H9 (cell line): ENCODE data around the gene CCR5. TPM values are rescaled to one million over a fixed set of nuclear protein-coding genes. Genes with fewer than 3 reads are reported as not detected.

ENCODE experiments used
- DNase-seq: peaks from one replicate; pipeline ENCODE4 v3.0.0-alpha.2; 2017
- H2AFZ ChIP-seq: one replicate; pipeline ENCODE4 v1.6.1; 2013; ENCODE audit warnings: mild to moderate bottlenecking, low read length, control low read depth, moderate library complexity
- H2AK5ac ChIP-seq: 2 replicates; pipeline ENCODE4 v1.6.1; 2013; ENCODE audit warnings: low read length, control low read depth, mixed read lengths; ENCODE audit not compliant: insufficient read length
- H2BK120ac ChIP-seq: one replicate; pipeline ENCODE4 v1.6.1; 2013; ENCODE audit warnings: low read depth, mild to moderate bottlenecking, low read length, control low read depth, inconsistent platforms; ENCODE audit not compliant: poor library complexity, severe bottlenecking
- H2BK12ac ChIP-seq: 2 replicates; pipeline ENCODE4 v1.6.1; 2013; ENCODE audit warnings: low read length, control low read depth, mixed read lengths, low read depth; ENCODE audit not compliant: insufficient read length
- H2BK15ac ChIP-seq: 2 replicates; pipeline ENCODE4 v1.6.1; 2013; ENCODE audit warnings: low read depth, low read length, control low read depth
- H2BK20ac ChIP-seq: one replicate; pipeline ENCODE4 v1.6.1; 2013; ENCODE audit warnings: low read depth, mild to moderate bottlenecking, low read length, control low read depth, inconsistent platforms; ENCODE audit not compliant: poor library complexity, severe bottlenecking
- H2BK5ac ChIP-seq: 2 replicates; pipeline ENCODE4 v1.6.1; 2013; ENCODE audit warnings: low read length, control low read depth, mixed read lengths; ENCODE audit not compliant: insufficient read length
- H3K14ac ChIP-seq: 2 replicates; pipeline ENCODE4 v1.6.1; 2013; ENCODE audit warnings: low read length, control low read depth; ENCODE audit not compliant: insufficient read depth
- H3K18ac ChIP-seq: 2 replicates; pipeline ENCODE4 v1.6.1; 2013; ENCODE audit warnings: low read depth, mild to moderate bottlenecking, mixed read lengths, low read length, control low read depth; ENCODE audit not compliant: insufficient read length
- H3K23ac ChIP-seq: 2 replicates; pipeline ENCODE4 v1.6.1; 2013; ENCODE audit warnings: low read length, control low read depth, mixed read lengths, low read depth; ENCODE audit not compliant: insufficient read length
- H3K23me2 ChIP-seq: 2 replicates; pipeline ENCODE4 v1.6.1; 2013; ENCODE audit warnings: low read depth, mild to moderate bottlenecking, mixed read lengths, low read length, control low read depth; ENCODE audit not compliant: insufficient read length, poor library complexity, severe bottlenecking
- H3K27ac ChIP-seq: 2 replicates; pipeline ENCODE4 v1.5.1; 2013; ENCODE audit warnings: low read length, control low read depth, mixed read lengths, low read depth; ENCODE audit not compliant: insufficient read length
- H3K27me3 ChIP-seq: 2 replicates; pipeline ENCODE4 v1.6.1; 2013; ENCODE audit warnings: low read length, control low read depth, inconsistent platforms; ENCODE audit not compliant: insufficient read depth
- H3K4ac ChIP-seq: 2 replicates; pipeline ENCODE4 v1.6.1; 2013; ENCODE audit warnings: low read depth, mild to moderate bottlenecking, control low read depth, inconsistent platforms, low read length, moderate library complexity
- H3K4me1 ChIP-seq: 2 replicates; pipeline ENCODE4 v1.6.1; 2013; ENCODE audit warnings: low read length, control low read depth, inconsistent platforms; ENCODE audit not compliant: insufficient read depth
- H3K4me2 ChIP-seq: 2 replicates; pipeline ENCODE4 v1.6.1; 2013; ENCODE audit warnings: low read length, control low read depth, mixed read lengths; ENCODE audit not compliant: insufficient read length, insufficient read depth
- H3K56ac ChIP-seq: 2 replicates; pipeline ENCODE4 v1.6.1; 2013; ENCODE audit warnings: low read depth, mild to moderate bottlenecking, mixed read lengths, low read length, control low read depth; ENCODE audit not compliant: insufficient read length
- H3K79me1 ChIP-seq: 2 replicates; pipeline ENCODE4 v1.6.1; 2013; ENCODE audit warnings: low read depth, mild to moderate bottlenecking, moderate library complexity, low read length, control low read depth, inconsistent platforms; ENCODE audit not compliant: insufficient read depth, poor library complexity, severe bottlenecking
- H3K79me2 ChIP-seq: 2 replicates; pipeline ENCODE4 v1.6.1; 2013; ENCODE audit warnings: low read length, control low read depth, inconsistent platforms; ENCODE audit not compliant: insufficient read depth
- H3K9ac ChIP-seq: 2 replicates; pipeline ENCODE4 v1.6.1; 2013; ENCODE audit warnings: low read length, control low read depth, mixed read lengths; ENCODE audit not compliant: insufficient read length; ENCODE audit errors: extremely low read depth
- H3K9me3 ChIP-seq: one replicate; pipeline ENCODE4 v1.6.1; 2013; ENCODE audit warnings: low read depth, low read length, inconsistent platforms; ENCODE audit not compliant: control insufficient read depth
- H3T11ph ChIP-seq: one replicate; pipeline ENCODE4 v1.6.1; 2013; ENCODE audit warnings: mild to moderate bottlenecking, low read length, control low read depth, inconsistent platforms
- H4K20me1 ChIP-seq: one replicate; pipeline ENCODE4 v1.6.1; 2013; ENCODE audit not compliant: control insufficient read depth, insufficient read length, insufficient read depth
- H4K5ac ChIP-seq: 2 replicates; pipeline ENCODE4 v1.6.1; 2013; ENCODE audit warnings: low read depth, mild to moderate bottlenecking, mixed read lengths, low read length, control low read depth; ENCODE audit not compliant: insufficient read length
- H4K8ac ChIP-seq: replicated peaks from 2 replicates; pipeline ENCODE4 v1.6.1; 2013; ENCODE audit warnings: low read length, control low read depth, mixed read lengths, low read depth; ENCODE audit not compliant: insufficient read length
- H4K91ac ChIP-seq: 2 replicates; pipeline ENCODE4 v1.6.1; 2013; ENCODE audit warnings: low read depth, mild to moderate bottlenecking, moderate library complexity, mixed read lengths, low read length, control low read depth; ENCODE audit not compliant: insufficient read length
- H3K27ac Mint-ChIP-seq, 3 experiments: 2 replicates in 2 of 3; 3 replicates in 1 of 3; pipeline ENCODE4 v1.8.0; 2020 to 2021; ENCODE audit warnings: mixed read lengths in 3 of 3, mild to moderate bottlenecking in 1 of 3, moderate library complexity in 1 of 3
- H3K27me3 Mint-ChIP-seq: 2 replicates; pipeline ENCODE4 v1.8.0; 2021; ENCODE audit warnings: low read depth, mild to moderate bottlenecking, moderate library complexity, mixed read lengths
- H3K36me3 Mint-ChIP-seq, 3 experiments: 2 replicates in 2 of 3; 3 replicates in 1 of 3; pipeline ENCODE4 v1.8.0; 2020 to 2021; ENCODE audit warnings: low read depth in 3 of 3, mixed read lengths in 3 of 3; ENCODE audit not compliant: insufficient read depth in 1 of 3
- H3K4me1 Mint-ChIP-seq, 2 experiments: 2 replicates each; pipeline ENCODE4 v1.8.0; 2020; ENCODE audit warnings: mixed read lengths in 2 of 2
- H3K4me3 Mint-ChIP-seq, 2 experiments: 2 replicates in 1 of 2; 3 replicates in 1 of 2; pipeline ENCODE4 v1.8.0; 2020 to 2021; ENCODE audit warnings: mild to moderate bottlenecking in 2 of 2, mixed read lengths in 2 of 2, moderate library complexity in 1 of 2
- H3K9me3 Mint-ChIP-seq, 2 experiments: 2 replicates in 1 of 2; 3 replicates in 1 of 2; pipeline ENCODE4 v1.8.0; 2020; ENCODE audit warnings: mild to moderate bottlenecking in 2 of 2, mixed read lengths in 2 of 2, moderate library complexity in 1 of 2
- WGBS: extraction: QIAGEN DNeasy Blood & Tissue Kit; methylation state at CpG from one replicate; pipeline ENCODE4 v1.1.7; 2013; ENCODE audit warnings: missing lambda C conversion rate, low lambda C conversion rate, mixed read lengths; ENCODE audit not compliant: insufficient read length; ENCODE audit errors: extremely low coverage; 5-methylcytosine and 5-hydroxymethylcytosine counted together
- total RNA-seq: library from RNA; stranded (reverse); gene quantifications from 2 replicates; pipeline ENCODE4 v1.2.1, GENCODE V29; 2021
- TF ChIP-seq, protein P1 (sequence below): fragments of 200-600 bp; sonication (generic); conservative IDR thresholded peaks from 3 replicates; pipeline ENCODE4 v1.8.0; 2021; ENCODE audit warnings: antibody characterized with exemption, mild to moderate bottlenecking

The CCR5 gene
- total RNA-seq, 1 experiment from 2014 or later, result not detected

DNA sequence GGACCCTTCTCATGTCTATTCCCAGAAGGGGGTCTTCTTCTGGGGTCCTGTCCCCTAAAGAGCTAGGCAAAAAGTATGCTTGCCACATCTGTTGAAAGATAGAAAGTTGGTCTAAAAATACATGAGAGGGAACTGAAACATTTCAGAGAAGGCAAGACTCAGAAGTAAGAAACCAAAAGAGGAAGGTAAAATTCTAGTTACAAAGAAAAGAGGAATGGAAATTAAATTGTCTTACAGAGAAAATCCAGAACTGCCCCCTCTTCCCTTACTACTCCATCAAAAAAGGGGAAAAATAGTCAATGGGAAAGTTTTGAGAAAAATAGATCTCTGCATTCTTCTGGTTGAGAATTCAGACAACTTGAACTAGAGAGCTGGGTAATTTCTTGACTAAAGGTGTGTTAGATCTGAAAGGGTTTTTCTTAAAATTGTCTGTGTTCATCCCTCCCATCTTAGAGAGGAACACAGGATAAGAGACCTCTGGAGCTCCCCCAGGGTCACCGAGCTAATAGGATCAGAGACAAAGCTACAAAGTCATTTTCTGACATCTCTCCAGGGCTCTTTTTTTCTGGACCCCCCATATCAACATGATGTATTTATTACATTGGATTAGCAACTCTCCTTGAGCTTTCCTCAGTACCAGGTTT is 49.2 kb upstream of the CCR5 start:
- H3K4me1 ChIP-seq, result no peaks in the 10 kb centered on the region
- peaks cover 12 to 21% of the 10 kb centered on the region in 2 experiments; a peak in 4 of 5 replicates for H3K9me3 Mint-ChIP-seq
- TF ChIP-seq, protein P1, sequence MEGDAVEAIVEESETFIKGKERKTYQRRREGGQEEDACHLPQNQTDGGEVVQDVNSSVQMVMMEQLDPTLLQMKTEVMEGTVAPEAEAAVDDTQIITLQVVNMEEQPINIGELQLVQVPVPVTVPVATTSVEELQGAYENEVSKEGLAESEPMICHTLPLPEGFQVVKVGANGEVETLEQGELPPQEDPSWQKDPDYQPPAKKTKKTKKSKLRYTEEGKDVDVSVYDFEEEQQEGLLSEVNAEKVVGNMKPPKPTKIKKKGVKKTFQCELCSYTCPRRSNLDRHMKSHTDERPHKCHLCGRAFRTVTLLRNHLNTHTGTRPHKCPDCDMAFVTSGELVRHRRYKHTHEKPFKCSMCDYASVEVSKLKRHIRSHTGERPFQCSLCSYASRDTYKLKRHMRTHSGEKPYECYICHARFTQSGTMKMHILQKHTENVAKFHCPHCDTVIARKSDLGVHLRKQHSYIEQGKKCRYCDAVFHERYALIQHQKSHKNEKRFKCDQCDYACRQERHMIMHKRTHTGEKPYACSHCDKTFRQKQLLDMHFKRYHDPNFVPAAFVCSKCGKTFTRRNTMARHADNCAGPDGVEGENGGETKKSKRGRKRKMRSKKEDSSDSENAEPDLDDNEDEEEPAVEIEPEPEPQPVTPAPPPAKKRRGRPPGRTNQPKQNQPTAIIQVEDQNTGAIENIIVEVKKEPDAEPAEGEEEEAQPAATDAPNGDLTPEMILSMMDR, result no peak

More for the DNA sequence above, 49.2 kb upstream of the CCR5 start:
- Mint-ChIP-seq H3K4me3 (no peak overlapping the region), H3K4me1 (no peaks in the 10 kb centered on the region), H3K36me3 (no peaks in the 10 kb centered on the region), H3K27ac (no peak overlapping the region), H3K27me3 (peaks cover 8% of the 10 kb centered on the region)
- Histone ChIP-seq H2BK12ac (no peak overlapping the region), H4K91ac (no peak overlapping the region), H2BK20ac (no peak overlapping the region), H3K79me1 (no peaks in the 10 kb centered on the region), H2BK15ac (no peak overlapping the region), H4K8ac (no peak overlapping the region), H3K14ac (no peak overlapping the region), H2AK5ac (no peak overlapping the region), H3K4me2 (no peak overlapping the region), H3K27me3 (no peaks in the 10 kb centered on the region; the same call in 1 of the 2 replicates), H4K5ac (no peak overlapping the region), H2BK5ac (no peak overlapping the region), H3K18ac (no peak overlapping the region), H2BK120ac (no peak overlapping the region), H3K23me2 (no peaks in the 10 kb centered on the region), H3K4ac (no peak overlapping the region), H3K23ac (no peak overlapping the region), H4K20me1 (no peaks in the 10 kb centered on the region), H3K56ac (no peak overlapping the region), H2AFZ (no peak overlapping the region), H3K79me2 (no peaks in the 10 kb centered on the region), H3K9me3 (no peaks in the 10 kb centered on the region), H3K9ac (no peak overlapping the region), H3T11ph (no peak overlapping the region), H3K27ac (no peak overlapping the region)
- WGBS, result no CpG with 5 or more reads among the region's 1 CpG
- no peak for DNase-seq
